ENCODE measurements around the gene FABP3.

The FABP3 gene

GRCh38 chr1:31371121-31371959 is 1.5 kb downstream of the FABP3 start:
- POLR2A ChIA-PET = interaction anchor here (0.7 to 3.8 kb wide), 2 partner anchors 12 to 74 kb away, joined by 3 to 39 read pairs; partner anchors contain the start of genes SNRNP40 and ZCCHC17
- Histone ChIP-seq H3K9me3 (ENCODE audit: control insufficient read depth, insufficient read depth, low read depth, low read length) (no peaks in the 10 kb centered on the region), H3K4me3 (ENCODE audit: low read depth, low read length) (no peak overlapping the region), H3K27ac (ENCODE audit: extremely low read depth, low read depth, low read length) (no peak overlapping the region), H3K4me1 (ENCODE audit: control insufficient read depth, insufficient read depth, low read length) (no peaks in the 10 kb centered on the region), H3K36me3 (ENCODE audit: control insufficient read depth in 2 of 2, insufficient read depth in 1 of 2, low read length in 2 of 2) (peaks cover 0 to 15% of the 10 kb centered on the region in 2 experiments; a peak in 1 of 3 replicates)
- 0 out of 2 replicates have a peak, but pooled peaks have one; percentile 10 for TF ChIP-seq ZFHX2 (tag by site-specific recombination; conservative IDR thresholded peaks at IDR 0.05)
- no peak for TF ChIP-seq ZNF560 (tag by site-specific recombination; IDR thresholded peaks at IDR 0.05; ENCODE audit: borderline replicate concordance)
- CTCF ChIA-PET = interaction anchor here (0.6 to 1.6 kb wide), 5 partner anchors 19 to 1145 kb away, joined by 3 to 5 read pairs (median 4); no protein-coding TSS in a partner anchor

GRCh38 chr1:31370565-31370964 is 2.3 kb downstream of the FABP3 start:
- CTCF ChIA-PET = interaction anchor here (1.5 to 1.6 kb wide), 2 partner anchors 24 to 52 kb away, joined by 4 to 5 read pairs; no protein-coding TSS in a partner anchor
- Histone ChIP-seq H3K4me1 (ENCODE audit: control insufficient read depth, insufficient read depth, low read length) (no peaks in the 10 kb centered on the region), H3K27ac (ENCODE audit: extremely low read depth, low read depth, low read length) (no peak overlapping the region), H3K4me3 (ENCODE audit: low read depth, low read length) (no peak overlapping the region), H3K36me3 (ENCODE audit: control insufficient read depth in 2 of 2, insufficient read depth in 1 of 2, low read length in 2 of 2) (peaks cover 0 to 23% of the 10 kb centered on the region in 2 experiments; a peak in 1 of 3 replicates), H3K9me3 (ENCODE audit: control insufficient read depth, insufficient read depth, low read depth, low read length) (no peaks in the 10 kb centered on the region)
- TF ChIP-seq ZNF416 (tag by site-specific recombination; IDR thresholded peaks at IDR 0.05) (no peak), ZNF747 (tag by site-specific recombination; IDR thresholded peaks at IDR 0.05) (no peak), ZNF558 (tag by site-specific recombination; IDR thresholded peaks at IDR 0.05) (no peak), ZNF302 (tag by site-specific recombination; IDR thresholded peaks at IDR 0.05; ENCODE audit: low read depth) (no peak), ZNF211 (tag by site-specific recombination; IDR thresholded peaks at IDR 0.05; ENCODE audit: low read depth) (no peak), PRDM1 (tag by site-specific recombination; IDR thresholded peaks at IDR 0.05) (no peak), ZNF529 (tag by site-specific recombination; IDR thresholded peaks at IDR 0.05; ENCODE audit: insufficient replicate concordance) (no peak), ZSCAN5A (tag by site-specific recombination; IDR thresholded peaks at IDR 0.05) (no peak), ZNF202 (tag by site-specific recombination; IDR thresholded peaks at IDR 0.05; ENCODE audit: borderline replicate concordance) (no peak), ZIC2 (tag by site-specific recombination; IDR thresholded peaks at IDR 0.05) (no peak), ZNF404 (tag by site-specific recombination; IDR thresholded peaks at IDR 0.05) (no peak), ZNF26 (tag by site-specific recombination; IDR thresholded peaks at IDR 0.05) (no peak), ZFP37 (tag by site-specific recombination; IDR thresholded peaks at IDR 0.05) (no peak), REPIN1 (tag by site-specific recombination; IDR thresholded peaks at IDR 0.05; ENCODE audit: low read depth) (no peak), ZNF354C (tag by site-specific recombination; IDR thresholded peaks at IDR 0.05; ENCODE audit: borderline replicate concordance, low read depth) (no peak), YY1 (tag by site-specific recombination; IDR thresholded peaks at IDR 0.05) (no peak), ZNF350 (tag by site-specific recombination; IDR thresholded peaks at IDR 0.05) (no peak)
- POLR2A ChIA-PET = interaction anchor here (0.7 kb wide), 1 partner anchor 90 kb away, joined by 3 read pairs; no protein-coding TSS in a partner anchor

Measured in HEK293 (cell line).